Adrenal gland (tissue), 12 donors: ENCODE measurements around the gene GRID1. TPM values are rescaled to one million over a fixed set of nuclear protein-coding genes. Genes with fewer than 3 reads are reported as not detected.

Source experiments
- DNase-seq, 7 donors: peaks; one replicate each; pipeline ENCODE4 v3.0.0-alpha.2; 2019 to 2020
- H3K27ac ChIP-seq, 5 donors: fragments of 200-600 bp; sonication (generic) in 4 of 5; 1 replicate in 3 of 5; 2 replicates in 2 of 5; pipeline versions ENCODE4 v1.5.1 to v1.8.0; 2016 to 2020; ENCODE audit warnings: mild to moderate bottlenecking in 1 of 5
- H3K27me3 ChIP-seq: fragments of 200-600 bp; 2 replicates; pipeline ENCODE4 v1.8.0; 2021
- H3K36me3 ChIP-seq, 2 donors: fragments of 200-600 bp; replicated peaks in 1 of 2; 1 replicate in 1 of 2; 2 replicates in 1 of 2; pipeline versions ENCODE4 v1.5.1 to v1.8.0; 2018 to 2022
- H3K4me1 ChIP-seq, 2 donors: fragments of 200-600 bp; replicated peaks in 1 of 2; 1 replicate in 1 of 2; 2 replicates in 1 of 2; pipeline versions ENCODE4 v1.5.1 to v1.8.0; 2018 to 2021
- H3K4me3 ChIP-seq, 4 donors: fragments of 200-600 bp; sonication (generic) in 3 of 4; one replicate each; pipeline ENCODE4 v1.5.1; 2016 to 2018
- H3K9me3 ChIP-seq, 3 donors: fragments of 200-600 bp; sonication (generic) in 1 of 3; replicated peaks in 1 of 3; 1 replicate in 2 of 3; 2 replicates in 1 of 3; pipeline versions ENCODE4 v1.5.1 to v1.8.0; 2016 to 2021
- CTCF ChIP-seq, 6 experiments: fragments of 450-650 bp in 4 of 6; fragments of 200-600 bp in 2 of 6; sonication (generic) in 1 of 6; IDR thresholded peaks; 1 replicate in 5 of 6; 2 replicates in 1 of 6; pipeline versions ENCODE4 v1.5.1 to v1.8.0; 2016 to 2021; ENCODE audit warnings: antibody characterized with exemption in 6 of 6, mild to moderate bottlenecking in 2 of 6, moderate library complexity in 1 of 6
- POLR2A ChIP-seq, 2 donors: fragments of 450-650 bp; IDR thresholded peaks; one replicate each; pipeline ENCODE4 v1.6.1; 2017; ENCODE audit warnings: antibody characterized with exemption in 2 of 2, mild to moderate bottlenecking in 2 of 2, moderate library complexity in 1 of 2
- WGBS, 4 donors: extraction: QIAGEN DNeasy Blood & Tissue Kit in 2 of 4; methylation state at CpG; one replicate each; pipeline versions ENCODE4 v1.1.5 to v1.1.7; 2013 to 2017; 5-methylcytosine and 5-hydroxymethylcytosine counted together
- intact Hi-C, 2 donors: fragments of 100-400 bp; cut with DNase I; formaldehyde crosslinking; loops; one replicate each; pipeline versions ENCODE4 v1.14.1 to v1.15.0; 2022 to 2023
- polyA plus RNA-seq, 3 donors: library from polyadenylated mRNA; stranded (reverse); fragments of 200-250 nt in 2 of 3; fragments of 350-450 nt in 1 of 3; fragmentation: Illumina TruSeq in 1 of 3; extraction: RNeasy Lipid Tissue Mini Kit (QIAGEN cat#74804) in 1 of 3; gene quantifications; one replicate each; pipeline ENCODE4 v1.2.3, GENCODE V29; 2013 to 2014
- total RNA-seq, 9 donors: library from RNA; depleted of rRNA in 4 of 9; stranded (reverse); fragments of >200 nt in 4 of 9; fragments of 120-200 nt in 1 of 9; fragmentation: NEBNext Ultra II Directional in 1 of 9; extraction: Animal tissue kit (Norgen Biotek cat#: 25700) in 1 of 9; gene quantifications; one replicate each; pipeline versions ENCODE4 v1.1.0 to v1.2.4, GENCODE V29; 2013 to 2023
- donor health status: healthy with polysubstance abuse.
- donor health status: Bipolar disorder and iron deficiency.
- donor health status: DM: yes; HTN: yes; CAD: no.
- donor health status: DM: no; HTN: no; CAD: no.
- donor health status: DM: no; HTN: no; CAD: no.
- donor health status: DM: yes; HTN: yes; CAD: no.

GRID1 gene
- total and polyA plus RNA-seq, 12 donors: 2.2 to 8.0 (median 4.1) TPM

GRCh38 chr10:86293396-86293791, 73.2 kb downstream of the GRID1 start:
- intact Hi-C loops: no loop called here
- peak in 1 of 7 donors; percentile 9 for DNase-seq
- 45 to 58% (median 55%) methylated on average over 2 of the region's 2 CpGs for WGBS, 4 donors
- no peaks in the 10 kb centered on the region for H3K4me1 ChIP-seq
- H3K36me3 ChIP-seq: no peaks in the 10 kb centered on the region
- TF ChIP-seq CTCF (IDR thresholded peaks at IDR 0.05): no peak
- no peak for TF ChIP-seq POLR2A (IDR thresholded peaks at IDR 0.05)
- H3K27ac ChIP-seq: no peak overlapping the region
- no peak overlapping the region for H3K4me3 ChIP-seq
- no peaks in the 10 kb centered on the region for H3K9me3 ChIP-seq
- no peaks in the 10 kb centered on the region for H3K27me3 ChIP-seq

- Histone ChIP-seq H3K36me3 (no peaks in the 10 kb centered on the region), H3K4me1 (no peaks in the 10 kb centered on the region), H3K9me3 (no peaks in the 10 kb centered on the region), H3K27me3 (no peaks in the 10 kb centered on the region), H3K4me3 (no peak overlapping the region), H3K27ac (no peak overlapping the region)
- intact Hi-C loops: no loop called here
- 70 to 77% (median 74%) methylated on average over 10 to 13 of the region's 13 CpGs for WGBS, 4 donors
- peak in 2 of 7 donors; percentile 24 to 56 for DNase-seq
- TF ChIP-seq POLR2A (IDR thresholded peaks at IDR 0.05) (no peak), CTCF (IDR thresholded peaks at IDR 0.05) (no peak)
Measured at GRCh38 chr10:86292462-86293395, 73.9 kb downstream of the GRID1 start.

- Histone ChIP-seq H3K4me3 (no peak overlapping the region), H3K36me3 (no peaks in the 10 kb centered on the region), H3K27me3 (no peaks in the 10 kb centered on the region), H3K9me3 (no peaks in the 10 kb centered on the region), H3K27ac (no peak overlapping the region), H3K4me1 (no peaks in the 10 kb centered on the region)
- WGBS, 4 donors: 75 to 86% (median 78%) methylated on average over 10 to 12 of the region's 12 CpGs
- intact Hi-C loops: no loop called here
- TF ChIP-seq CTCF (IDR thresholded peaks at IDR 0.05) (no peak), POLR2A (IDR thresholded peaks at IDR 0.05) (no peak)
- DNase-seq: peak in 2 of 7 donors; percentile 12 to 45
Measured at GRCh38 chr10:86291616-86292340, 74.8 kb downstream of the GRID1 start.

- peak in 2 of 7 donors; percentile 8 to 42 for DNase-seq
- intact Hi-C loops: no loop called here
- Histone ChIP-seq H3K27ac (no peak overlapping the region), H3K4me3 (no peak overlapping the region), H3K27me3 (no peaks in the 10 kb centered on the region), H3K9me3 (no peaks in the 10 kb centered on the region), H3K4me1 (no peaks in the 10 kb centered on the region), H3K36me3 (no peaks in the 10 kb centered on the region)
- TF ChIP-seq CTCF (IDR thresholded peaks at IDR 0.05) (no peak), POLR2A (IDR thresholded peaks at IDR 0.05) (no peak)
- 79 to 97% (median 81%) methylated on average over 5 to 9 of the region's 9 CpGs for WGBS, 4 donors
Measured at GRCh38 chr10:86290933-86291615, 75.5 kb downstream of the GRID1 start.
